WTC11 (cell line): ENCODE results near the gene SPNS3. TPM values are rescaled to one million over a fixed set of nuclear protein-coding genes. Genes with fewer than 3 reads are reported as not detected.

ENCODE experiments used
- ATAC-seq: fragments of 200-7000 bp; cut with Tn5 transposase; 2 replicates; pipeline ENCODE4 v1.10.0; 2021; ENCODE audit warnings: mild to moderate bottlenecking, moderate library complexity
- CTCF ChIA-PET: fragments of 300-600 bp; sonication (Branson Sonifier 250); formaldehyde crosslinking; loops from one replicate; lab custom pipeline; 2021; ENCODE audit warnings: antibody characterized with exemption; lab: Charles Lee
- POLR2A ChIA-PET: fragments of 350-600 bp; sonication (Branson Sonifier 250); formaldehyde crosslinking; loops from one replicate; lab custom pipeline; 2021; ENCODE audit warnings: antibody characterized with exemption; lab: Charles Lee
- DNase-seq: peaks from one replicate; pipeline ENCODE4 v3.0.0; 2021; ENCODE audit warnings: low spot score
- H3K27ac Mint-ChIP-seq: 2 replicates; pipeline ENCODE4 v1.8.0; 2021; ENCODE audit warnings: mixed read lengths
- H3K27me3 Mint-ChIP-seq: 2 replicates; pipeline ENCODE4 v1.8.0; 2021; ENCODE audit warnings: low read depth, mild to moderate bottlenecking, moderate library complexity, mixed read lengths
- H3K36me3 Mint-ChIP-seq: 2 replicates; pipeline ENCODE4 v1.8.0; 2021; ENCODE audit warnings: mixed read lengths
- H3K4me1 Mint-ChIP-seq: 2 replicates; pipeline ENCODE4 v1.8.0; 2022; ENCODE audit warnings: mixed read lengths
- H3K4me3 Mint-ChIP-seq: 2 replicates; pipeline ENCODE4 v1.8.0; 2021; ENCODE audit warnings: mild to moderate bottlenecking, moderate library complexity, mixed read lengths
- H3K9me3 Mint-ChIP-seq: 2 replicates; pipeline ENCODE4 v1.8.0; 2021; ENCODE audit warnings: mixed read lengths
- AR ChIP-seq: fragments of 250-450 bp; sonication (Bioruptor Pico); IDR thresholded peaks from 2 replicates; pipeline ENCODE4 v1.9.0; 2021; ENCODE audit warnings: mild to moderate bottlenecking
- ARID4B ChIP-seq: sonication (generic); formaldehyde crosslinking; IDR thresholded peaks from 2 replicates; pipeline ENCODE4 v1.8.0; 2023; ENCODE audit warnings: missing genetic modification reagents, mild to moderate bottlenecking, borderline replicate concordance
- E2F1 ChIP-seq: sonication (generic); formaldehyde crosslinking; IDR thresholded peaks from 2 replicates; pipeline ENCODE4 v1.8.0; 2022; ENCODE audit warnings: mild to moderate bottlenecking, missing genetic modification reagents
- ESRRA ChIP-seq: sonication (generic); formaldehyde crosslinking; IDR thresholded peaks from 2 replicates; pipeline ENCODE4 v1.8.1; 2022; ENCODE audit warnings: mild to moderate bottlenecking, missing genetic modification reagents, borderline replicate concordance
- FOXP4 ChIP-seq: sonication (generic); formaldehyde crosslinking; IDR thresholded peaks from 2 replicates; pipeline ENCODE4 v1.8.0; 2022; ENCODE audit warnings: mild to moderate bottlenecking, missing genetic modification reagents
- GABPB1 ChIP-seq: sonication (generic); formaldehyde crosslinking; IDR thresholded peaks from 2 replicates; pipeline ENCODE4 v1.8.1; 2023; ENCODE audit warnings: mild to moderate bottlenecking, missing genetic modification reagents
- JAZF1 ChIP-seq: fragments of 250-450 bp; sonication (Bioruptor Pico); IDR thresholded peaks from 2 replicates; pipeline ENCODE4 v1.9.0; 2021; ENCODE audit warnings: moderate library complexity, mild to moderate bottlenecking, inconsistent platforms
- NFATC4 ChIP-seq: fragments of 250-450 bp; sonication (Bioruptor Pico); IDR thresholded peaks from 2 replicates; pipeline ENCODE4 v1.9.0; 2021; ENCODE audit warnings: mild to moderate bottlenecking
- NFE2L1 ChIP-seq: sonication (generic); formaldehyde crosslinking; IDR thresholded peaks from 2 replicates; pipeline ENCODE4 v1.8.1; 2023; ENCODE audit warnings: missing genetic modification reagents
- OVOL2 ChIP-seq: fragments of 250-450 bp; sonication (Bioruptor Pico); IDR thresholded peaks from 2 replicates; pipeline ENCODE4 v1.9.0; 2021; ENCODE audit warnings: mild to moderate bottlenecking, borderline replicate concordance
- RORB ChIP-seq: fragments of 250-450 bp; sonication (Bioruptor Pico); IDR thresholded peaks from 2 replicates; pipeline ENCODE4 v1.9.0; 2021; ENCODE audit warnings: mild to moderate bottlenecking
- SMAD4 ChIP-seq: sonication (generic); formaldehyde crosslinking; IDR thresholded peaks from 2 replicates; pipeline ENCODE4 v1.8.0; 2022; ENCODE audit warnings: mild to moderate bottlenecking, missing genetic modification reagents
- USF2 ChIP-seq: sonication (generic); formaldehyde crosslinking; IDR thresholded peaks from 2 replicates; pipeline ENCODE4 v1.8.1; 2023; ENCODE audit warnings: mild to moderate bottlenecking, missing genetic modification reagents, moderate library complexity
- ZNF121 ChIP-seq: sonication (generic); formaldehyde crosslinking; IDR thresholded peaks from 2 replicates; pipeline ENCODE4 v1.8.0; 2023; ENCODE audit warnings: missing genetic modification reagents
- ZNF138 ChIP-seq: sonication (generic); formaldehyde crosslinking; conservative IDR thresholded peaks from 2 replicates; pipeline ENCODE4 v1.8.1; 2022; ENCODE audit warnings: mild to moderate bottlenecking, moderate library complexity, missing genetic modification reagents
- ZNF281 ChIP-seq: sonication (generic); formaldehyde crosslinking; IDR thresholded peaks from 2 replicates; pipeline ENCODE4 v1.8.0; 2023; ENCODE audit warnings: mild to moderate bottlenecking, missing genetic modification reagents
- ZSCAN18 ChIP-seq: fragments of 250-450 bp; sonication (Bioruptor Pico); IDR thresholded peaks from 2 replicates; pipeline ENCODE4 v2.1.2; 2022; ENCODE audit warnings: mild to moderate bottlenecking, moderate library complexity
- total RNA-seq: library from RNA; stranded (reverse); gene quantifications from 3 replicates; pipeline ENCODE4 v1.2.3, GENCODE V29; 2021

Gene SPNS3
- total RNA-seq, 1 experiment from 2014 or later: not detected

- TF ChIP-seq AR (CRISPR knock-in tag) (no peak), USF2 (CRISPR knock-in tag) (no peak), ARID4B (CRISPR knock-in tag) (no peak)
Measured at GRCh38 chr17:4482338-4483011, 48.7 kb downstream of the SPNS3 start (continued).

GRCh38 chr17:4483012-4483840 is 49.5 kb downstream of the SPNS3 start:
- no peak for DNase-seq
- Mint-ChIP-seq H3K27ac (no peak overlapping the region; the same call in 1 of the 2 replicates), H3K9me3 (no peaks in the 10 kb centered on the region), H3K4me1 (peaks cover 7% of the 10 kb centered on the region), H3K36me3 (no peaks in the 10 kb centered on the region), H3K27me3 (no peaks in the 10 kb centered on the region), H3K4me3 (no peak overlapping the region)
- no peak for TF ChIP-seq ZNF138 (CRISPR knock-in tag)
- TF ChIP-seq ZSCAN18 (CRISPR knock-in tag): no peak
- no peak for TF ChIP-seq SMAD4 (CRISPR knock-in tag)
- no peak for TF ChIP-seq E2F1
- TF ChIP-seq RORB (CRISPR knock-in tag): no peak
- no peak for TF ChIP-seq ESRRA
- no peak for TF ChIP-seq ZNF121 (CRISPR knock-in tag)
- no peak for TF ChIP-seq FOXP4 (CRISPR knock-in tag)
- TF ChIP-seq GABPB1 (CRISPR knock-in tag): no peak
- TF ChIP-seq OVOL2: no peak
- no peak for TF ChIP-seq JAZF1 (CRISPR knock-in tag)
- TF ChIP-seq NFATC4: no peak
- TF ChIP-seq NFE2L1 (CRISPR knock-in tag): no peak
- TF ChIP-seq ZNF281 (CRISPR knock-in tag): no peak
- ChIA-PET POLR2A (no interaction called here), CTCF (interaction anchor here (0.9 to 1.1 kb wide), 3 partner anchors 16 to 62 kb away, joined by 3 to 5 read pairs (median 5); no protein-coding TSS in a partner anchor)
- no peak for ATAC-seq
